ENCODE measurements around the gene STX16. TPM values are rescaled to one million over a fixed set of nuclear protein-coding genes. Genes with fewer than 3 reads are reported as not detected.

The STX16 gene
- total and polyA plus RNA-seq, 7 donors = 14.6 to 126 (median 43.8) TPM

DNA sequence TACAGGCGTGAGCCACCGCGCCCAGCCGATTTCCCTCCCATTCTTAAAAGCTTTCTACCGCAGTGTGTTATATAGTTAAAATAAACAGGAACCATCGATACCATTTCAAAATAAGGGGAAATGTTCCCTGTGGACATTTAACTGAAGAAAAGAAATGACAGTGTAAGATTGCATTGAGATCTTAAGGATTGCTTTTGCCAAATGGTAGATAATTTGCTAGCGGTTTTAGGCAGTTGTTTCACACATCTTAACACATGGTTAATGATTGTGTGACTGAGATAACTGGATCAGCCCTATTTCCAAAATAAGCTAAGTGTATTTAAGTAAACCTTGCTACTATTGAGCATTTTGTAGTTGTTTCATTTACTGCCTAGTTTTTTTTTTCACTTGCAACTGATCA, 15.6 kb downstream of the STX16 start:
- no peak overlapping the region for H3K4me3 ChIP-seq
- no peaks in the 10 kb centered on the region for H3K9me3 ChIP-seq
- TF ChIP-seq, protein P1, sequence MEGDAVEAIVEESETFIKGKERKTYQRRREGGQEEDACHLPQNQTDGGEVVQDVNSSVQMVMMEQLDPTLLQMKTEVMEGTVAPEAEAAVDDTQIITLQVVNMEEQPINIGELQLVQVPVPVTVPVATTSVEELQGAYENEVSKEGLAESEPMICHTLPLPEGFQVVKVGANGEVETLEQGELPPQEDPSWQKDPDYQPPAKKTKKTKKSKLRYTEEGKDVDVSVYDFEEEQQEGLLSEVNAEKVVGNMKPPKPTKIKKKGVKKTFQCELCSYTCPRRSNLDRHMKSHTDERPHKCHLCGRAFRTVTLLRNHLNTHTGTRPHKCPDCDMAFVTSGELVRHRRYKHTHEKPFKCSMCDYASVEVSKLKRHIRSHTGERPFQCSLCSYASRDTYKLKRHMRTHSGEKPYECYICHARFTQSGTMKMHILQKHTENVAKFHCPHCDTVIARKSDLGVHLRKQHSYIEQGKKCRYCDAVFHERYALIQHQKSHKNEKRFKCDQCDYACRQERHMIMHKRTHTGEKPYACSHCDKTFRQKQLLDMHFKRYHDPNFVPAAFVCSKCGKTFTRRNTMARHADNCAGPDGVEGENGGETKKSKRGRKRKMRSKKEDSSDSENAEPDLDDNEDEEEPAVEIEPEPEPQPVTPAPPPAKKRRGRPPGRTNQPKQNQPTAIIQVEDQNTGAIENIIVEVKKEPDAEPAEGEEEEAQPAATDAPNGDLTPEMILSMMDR (IDR thresholded peaks at IDR 0.05) = no peak
- TF ChIP-seq EP300 (IDR thresholded peaks at IDR 0.05) (no peak), POLR2A (IDR thresholded peaks at IDR 0.05) (no peak), POLR2AphosphoS5 (IDR thresholded peaks at IDR 0.05) (no peak)
- no peak overlapping the region for H3K27ac ChIP-seq
- no peak for DNase-seq
- 85 to 94% methylated on average over 7 of the region's 7 CpGs for WGBS, 2 donors
- intact Hi-C loops (cut with DNase I) = no loop called here
- no peaks in the 10 kb centered on the region for H3K27me3 ChIP-seq
- H3K36me3 ChIP-seq = peaks cover 7 to 68% (median 29%) of the 10 kb centered on the region in 4 donors
- no peaks in the 10 kb centered on the region for H3K4me1 ChIP-seq

- H3K36me3 ChIP-seq = peaks cover 7 to 72% (median 35%) of the 10 kb centered on the region in 4 donors
- H3K9me3 ChIP-seq = no peaks in the 10 kb centered on the region
- WGBS, 2 donors = 87 to 91% methylated on average over 5 of the region's 5 CpGs
- TF ChIP-seq, protein P1 (IDR thresholded peaks at IDR 0.05) = no peak
- TF ChIP-seq POLR2AphosphoS5 (IDR thresholded peaks at IDR 0.05) (no peak), POLR2A (IDR thresholded peaks at IDR 0.05) (no peak), EP300 (IDR thresholded peaks at IDR 0.05) (no peak)
- no peak overlapping the region for H3K4me3 ChIP-seq
- intact Hi-C loops (cut with DNase I) = no loop called here
- no peak for DNase-seq
- H3K4me1 ChIP-seq = no peaks in the 10 kb centered on the region
- H3K27ac ChIP-seq = no peak overlapping the region
- no peaks in the 10 kb centered on the region for H3K27me3 ChIP-seq
Observed at GRCh38 chr20:58667975-58668374, 16.9 kb downstream of the STX16 start.

DNA sequence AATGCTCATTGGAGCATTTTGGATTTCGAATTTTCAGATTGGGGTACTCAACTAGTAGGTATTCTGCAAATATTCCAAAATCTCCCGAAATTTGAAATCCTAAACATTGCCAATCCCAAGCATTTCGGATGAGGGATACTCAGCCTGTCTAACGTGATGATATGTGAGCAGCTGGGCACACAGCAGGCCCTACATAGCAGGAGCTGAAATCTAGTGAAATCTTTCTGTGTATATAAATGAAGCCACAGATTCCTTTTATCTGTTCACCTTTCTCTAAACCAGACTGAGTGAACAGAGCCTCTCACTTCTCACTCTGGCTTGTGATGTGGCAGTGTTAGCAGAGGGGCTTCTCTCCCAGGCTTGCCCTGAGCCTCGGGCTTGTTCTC, 17.8 kb downstream of the STX16 start:
- intact Hi-C loops (cut with DNase I) = no loop called here
- H3K36me3 ChIP-seq = peaks cover 7 to 76% (median 44%) of the 10 kb centered on the region in 4 donors

DNA sequence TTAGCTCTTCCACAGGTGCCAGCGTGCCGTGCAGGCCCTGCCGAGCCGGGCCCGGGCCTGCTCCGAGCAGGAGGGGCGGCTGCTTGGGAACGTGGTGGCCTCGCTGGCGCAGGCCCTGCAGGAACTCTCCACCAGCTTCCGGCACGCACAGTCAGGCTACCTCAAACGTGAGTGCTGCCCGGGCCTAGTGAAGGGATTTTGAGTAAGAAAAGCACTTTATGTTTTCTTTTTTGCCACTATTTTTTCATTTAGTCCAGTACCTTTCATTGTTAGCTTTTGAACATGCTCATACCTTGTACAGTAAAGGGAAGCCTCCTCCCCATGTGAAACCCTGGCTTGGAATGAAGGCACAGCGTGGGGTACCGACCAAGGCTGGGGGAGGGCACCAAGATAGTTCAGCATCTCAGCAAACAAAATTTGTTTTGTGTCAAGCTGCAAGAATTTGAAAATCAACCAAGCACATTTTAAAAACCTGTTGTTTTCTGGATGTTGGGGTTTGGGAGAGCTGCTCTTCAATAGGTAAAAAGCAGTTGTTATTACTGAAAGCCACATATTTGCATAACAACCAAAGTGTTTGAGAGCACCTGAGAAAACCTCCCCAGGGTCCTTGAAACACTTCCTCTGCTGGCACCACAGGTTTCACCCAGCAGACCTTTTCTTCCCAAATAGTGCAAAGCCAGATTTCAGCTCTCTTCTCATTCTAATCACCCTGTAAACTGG, 18.4 kb downstream of the STX16 start:
- Histone ChIP-seq H3K36me3 (peaks cover 7 to 76% (median 48%) of the 10 kb centered on the region in 4 donors), H3K27ac (no peak overlapping the region), H3K9me3 (no peaks in the 10 kb centered on the region), H3K4me1 (no peaks in the 10 kb centered on the region), H3K4me3 (no peak overlapping the region), H3K27me3 (no peaks in the 10 kb centered on the region)
- DNase-seq = no peak
- intact Hi-C loops (cut with DNase I) = no loop called here
- WGBS, 2 donors = 81 to 91% methylated on average over 16 of the region's 16 CpGs
- no peak for TF ChIP-seq POLR2A (IDR thresholded peaks at IDR 0.05)
- no peak for TF ChIP-seq POLR2AphosphoS5 (IDR thresholded peaks at IDR 0.05)
- TF ChIP-seq, protein P1 (IDR thresholded peaks at IDR 0.05) = no peak
- no peak for TF ChIP-seq EP300 (IDR thresholded peaks at IDR 0.05)

More for the DNA sequence above, 17.8 kb downstream of the STX16 start:
- H3K27ac ChIP-seq = no peak overlapping the region
- WGBS, 2 donors = 91 to 92% methylated on average over 5 of the region's 5 CpGs
- no peak for TF ChIP-seq POLR2AphosphoS5 (IDR thresholded peaks at IDR 0.05)
- TF ChIP-seq EP300 (IDR thresholded peaks at IDR 0.05) = no peak
- TF ChIP-seq, protein P1 (IDR thresholded peaks at IDR 0.05) = no peak
- no peak for TF ChIP-seq POLR2A (IDR thresholded peaks at IDR 0.05)
- DNase-seq = no peak
- no peaks in the 10 kb centered on the region for H3K4me1 ChIP-seq
- no peaks in the 10 kb centered on the region for H3K27me3 ChIP-seq
- H3K4me3 ChIP-seq = no peak overlapping the region
- no peaks in the 10 kb centered on the region for H3K9me3 ChIP-seq

Measured in sigmoid colon (tissue), 7 donors.